HCT116 (cell line): ENCODE measurements around the gene GUSB.

ENCODE experiments used
- CBX3 ChIP-seq: IDR thresholded peaks from 2 replicates; pipeline ENCODE4 v1.6.1; 2012; ENCODE audit warnings: low read depth
- CTCF ChIP-seq, 3 experiments: fragments of 200-600 bp in 1 of 3; sonication (generic) in 1 of 3; IDR thresholded peaks in 2 of 3; conservative IDR thresholded peaks in 1 of 3; 2 replicates each; pipeline ENCODE4 v1.5.1; 2012 to 2017; ENCODE audit warnings: low read depth in 2 of 3, low read length in 2 of 3, antibody characterized with exemption in 1 of 3, borderline replicate concordance in 1 of 3, control low read depth in 1 of 3, mild to moderate bottlenecking in 1 of 3, mixed read lengths in 1 of 3, mixed run types in 1 of 3, moderate library complexity in 1 of 3; ENCODE audit not compliant: insufficient read depth in 1 of 3
- ELF1 ChIP-seq: IDR thresholded peaks from 2 replicates; pipeline ENCODE4 v1.6.1; 2012; ENCODE audit warnings: low read depth, borderline replicate concordance
- EZH2 ChIP-seq: fragments of 200-600 bp; sonication (generic); IDR thresholded peaks from 2 replicates; pipeline ENCODE4 v1.6.1; 2017; ENCODE audit warnings: antibody characterized with exemption, mixed run types
- JUND ChIP-seq: IDR thresholded peaks from 2 replicates; pipeline ENCODE4 v1.6.1; 2012
- POLR2A ChIP-seq: IDR thresholded peaks from 2 replicates; pipeline ENCODE4 v1.7.0; 2011; ENCODE audit warnings: borderline replicate concordance; ENCODE audit not compliant: insufficient read depth, insufficient read length; ENCODE audit errors: extremely low read depth
- POLR2AphosphoS5 ChIP-seq: IDR thresholded peaks from 2 replicates; pipeline ENCODE4 v1.6.1; 2011; ENCODE audit warnings: mild to moderate bottlenecking, low read depth, low read length, moderate library complexity
- RAD21 ChIP-seq: IDR thresholded peaks from 2 replicates; pipeline ENCODE4 v1.6.1; 2012; ENCODE audit warnings: low read depth, mild to moderate bottlenecking
- REST ChIP-seq: IDR thresholded peaks from 2 replicates; pipeline ENCODE4 v1.6.1; 2012; ENCODE audit warnings: low read depth
- SP1 ChIP-seq: IDR thresholded peaks from 2 replicates; pipeline ENCODE4 v1.6.1; 2012; ENCODE audit warnings: low read depth
- YY1 ChIP-seq: IDR thresholded peaks from 2 replicates; pipeline ENCODE4 v1.6.1; 2011; ENCODE audit warnings: low read length, low read depth, moderate library complexity, mild to moderate bottlenecking; ENCODE audit not compliant: insufficient replicate concordance; ENCODE audit errors: extremely low read depth
- ZBTB33 ChIP-seq: IDR thresholded peaks from 2 replicates; pipeline ENCODE4 v1.6.1; 2011; ENCODE audit warnings: mild to moderate bottlenecking, low read length, moderate library complexity; ENCODE audit not compliant: insufficient replicate concordance; ENCODE audit errors: extremely low read depth
- ZFX ChIP-seq: fragments of 450-650 bp; IDR thresholded peaks from 2 replicates; pipeline ENCODE4 v1.6.1; 2017

- no peak for TF ChIP-seq JUND
- no peak for TF ChIP-seq EZH2
- no peak for TF ChIP-seq CTCF (IDR thresholded peaks at IDR 0.05 in 2 of 3, conservative IDR thresholded peaks at IDR 0.05 in 1 of 3; ENCODE audit: borderline replicate concordance in 1 of 3, insufficient read depth in 1 of 3, low read depth in 2 of 3, low read length in 2 of 3)
- TF ChIP-seq POLR2AphosphoS5 = no peak
- no peak for TF ChIP-seq RAD21
- TF ChIP-seq YY1 = no peak
- no peak for TF ChIP-seq REST
- no peak for TF ChIP-seq ZBTB33
- TF ChIP-seq POLR2A = no peak
- TF ChIP-seq SP1 = no peak
- no peak for TF ChIP-seq ELF1
- TF ChIP-seq CBX3 = no peak
- TF ChIP-seq ZFX = no peak
These were observed 2.1 kb upstream of the GUSB start for GRCh38 chr7:65983965-65984658.
